GM10248 (cell line): ENCODE data around the gene FHIT.
A peak's percentile ranks its signal among the peaks of the same experiment; 100 is the strongest.

Experiments used
- CTCF ChIA-PET: fragments of 300-600 bp; sonication (Branson Sonifier 250); formaldehyde crosslinking; extraction: SDS; loops from one replicate; lab custom pipeline; 2021; ENCODE audit warnings: antibody characterized with exemption; lab: Yijun Ruan, JAX
- POLR2A ChIA-PET: fragments of 350-650 bp; sonication (Branson Sonifier 250); formaldehyde crosslinking; extraction: SDS; loops from one replicate; lab custom pipeline; 2020; ENCODE audit warnings: antibody characterized with exemption; lab: Yijun Ruan, JAX
- DNase-seq: peaks from one replicate; pipeline ENCODE4 v3.0.0; 2012; ENCODE audit errors: extremely low spot score
- TF ChIP-seq, protein P1 (sequence below): IDR thresholded peaks from 2 replicates; pipeline ENCODE4 v1.5.1; 2012; ENCODE audit warnings: mild to moderate bottlenecking, low read depth; ENCODE audit errors: extremely low read depth, missing control alignments, control extremely low read depth

The FHIT gene

GRCh38 chr3:59867185-59868002, 1383.9 kb downstream of the FHIT start:
- ChIA-PET POLR2A (no interaction called here), CTCF (interaction anchor here (1.7 kb wide), 1 partner anchor 10 kb away, joined by 6 read pairs; no protein-coding TSS in a partner anchor)
- TF ChIP-seq, protein P1, sequence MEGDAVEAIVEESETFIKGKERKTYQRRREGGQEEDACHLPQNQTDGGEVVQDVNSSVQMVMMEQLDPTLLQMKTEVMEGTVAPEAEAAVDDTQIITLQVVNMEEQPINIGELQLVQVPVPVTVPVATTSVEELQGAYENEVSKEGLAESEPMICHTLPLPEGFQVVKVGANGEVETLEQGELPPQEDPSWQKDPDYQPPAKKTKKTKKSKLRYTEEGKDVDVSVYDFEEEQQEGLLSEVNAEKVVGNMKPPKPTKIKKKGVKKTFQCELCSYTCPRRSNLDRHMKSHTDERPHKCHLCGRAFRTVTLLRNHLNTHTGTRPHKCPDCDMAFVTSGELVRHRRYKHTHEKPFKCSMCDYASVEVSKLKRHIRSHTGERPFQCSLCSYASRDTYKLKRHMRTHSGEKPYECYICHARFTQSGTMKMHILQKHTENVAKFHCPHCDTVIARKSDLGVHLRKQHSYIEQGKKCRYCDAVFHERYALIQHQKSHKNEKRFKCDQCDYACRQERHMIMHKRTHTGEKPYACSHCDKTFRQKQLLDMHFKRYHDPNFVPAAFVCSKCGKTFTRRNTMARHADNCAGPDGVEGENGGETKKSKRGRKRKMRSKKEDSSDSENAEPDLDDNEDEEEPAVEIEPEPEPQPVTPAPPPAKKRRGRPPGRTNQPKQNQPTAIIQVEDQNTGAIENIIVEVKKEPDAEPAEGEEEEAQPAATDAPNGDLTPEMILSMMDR: no peak
- DNase-seq: no peak

DNA sequence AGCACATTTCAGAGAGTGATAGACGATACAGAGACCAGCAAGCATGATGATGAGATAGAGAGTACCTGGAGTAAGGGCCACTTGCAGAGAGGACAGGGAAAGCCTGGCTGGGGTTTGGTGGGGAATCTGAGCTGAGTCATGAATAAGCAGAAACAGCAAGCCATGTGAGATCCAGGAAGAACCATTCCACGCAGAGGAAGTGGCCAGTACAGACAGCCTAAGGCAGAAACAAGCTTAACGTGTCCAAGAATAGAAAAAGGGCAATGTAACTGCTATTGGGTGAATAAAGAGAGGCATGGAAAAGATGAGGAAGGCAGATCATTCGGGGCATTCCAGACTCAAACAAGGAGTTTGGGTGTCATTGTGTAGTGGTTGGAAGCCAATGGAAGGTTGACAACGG, 1385.2 kb downstream of the FHIT start:
- ChIA-PET CTCF (no interaction called here), POLR2A (no interaction called here)
- DNase-seq: no peak
- TF ChIP-seq, protein P1: no peak

GRCh38 chr3:59865351-59865750, 1385.9 kb downstream of the FHIT start:
- TF ChIP-seq, protein P1: no peak
- ChIA-PET POLR2A (no interaction called here), CTCF (interaction anchor here (1.2 kb wide), 1 partner anchor 290 kb away, joined by 3 read pairs; no protein-coding TSS in a partner anchor)
- DNase-seq: no peak

GRCh38 chr3:59862686-59863085, 1388.6 kb downstream of the FHIT start:
- CTCF ChIA-PET: no interaction called here
- DNase-seq: no peak
- TF ChIP-seq, protein P1: no peak
- POLR2A ChIA-PET: no interaction called here

DNA sequence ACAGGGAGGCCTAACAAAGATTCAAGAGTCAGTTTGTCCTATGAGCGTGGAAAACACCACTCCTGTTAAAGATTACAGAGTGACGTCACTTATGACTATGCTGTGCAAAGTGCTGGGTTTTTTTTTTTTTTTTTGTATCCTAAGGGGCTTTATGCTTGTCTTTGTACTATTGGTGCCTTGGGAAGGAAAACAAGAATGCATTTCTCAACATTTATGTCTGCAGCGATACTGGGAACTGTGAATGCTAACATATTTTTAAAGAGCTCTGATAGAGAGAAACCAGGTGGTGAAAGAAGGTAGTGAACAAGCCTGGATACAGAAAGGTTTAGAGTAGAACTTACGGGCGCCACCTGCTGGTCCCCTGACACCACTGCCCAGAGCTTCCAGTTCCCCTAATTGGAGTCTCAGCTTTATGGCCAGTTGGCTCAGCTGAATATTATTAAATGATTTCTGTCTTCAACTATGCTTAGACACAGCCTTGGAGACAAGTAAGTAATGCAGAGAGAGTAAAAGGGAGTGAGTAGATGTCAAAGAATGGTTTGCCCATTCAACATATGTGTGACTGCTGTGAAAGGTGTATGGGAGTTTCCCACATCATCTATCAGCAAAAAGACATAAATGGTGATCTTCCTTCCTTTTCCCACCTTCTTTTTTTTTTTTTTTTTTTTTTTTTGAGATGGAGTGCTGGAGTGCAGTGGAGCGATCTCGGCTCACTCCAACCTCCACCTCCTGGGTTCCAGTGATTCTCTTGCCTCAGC, 1393.5 kb downstream of the FHIT start:
- ChIA-PET POLR2A (no interaction called here), CTCF (interaction anchor here (0.6 to 3.6 kb wide), 24 partner anchors 10 to 730 kb away, joined by 3 to 25 read pairs (median 4); no protein-coding TSS in a partner anchor)
- TF ChIP-seq, protein P1: peak; percentile 92
- peak; percentile 76 for DNase-seq

GRCh38 chr3:59856934-59857460, 1394.3 kb downstream of the FHIT start:
- TF ChIP-seq, protein P1: no peak
- CTCF ChIA-PET: interaction anchor here (0.6 to 3.6 kb wide), 19 partner anchors 9 to 729 kb away, joined by 3 to 25 read pairs (median 4); no protein-coding TSS in a partner anchor
- POLR2A ChIA-PET: no interaction called here
- DNase-seq: no peak
